ENCODE data around the gene LARP4B.

GRCh38 chr10:958106-958505 lies 26.6 kb upstream of the LARP4B start:
- no peak for TF ChIP-seq POLR2A (IDR thresholded peaks at IDR 0.05)
- TF ChIP-seq POLR2AphosphoS5 (IDR thresholded peaks at IDR 0.05) = no peak
- no peak for TF ChIP-seq CTCF (IDR thresholded peaks at IDR 0.05)

All from stomach (tissue), 4 donors.